ENCODE data around the gene LIX1L. TPM values are rescaled to one million over a fixed set of nuclear protein-coding genes. Genes with fewer than 3 reads are reported as not detected.

The LIX1L gene
- total and polyA plus RNA-seq, 5 donors from 2014 or later = 21.7 to 36.2 (median 26.1) TPM

- Histone ChIP-seq H3K27me3 (ENCODE audit: control insufficient read depth, insufficient read depth, low read length) (no peaks in the 10 kb centered on the region), H3K36me3 (ENCODE audit: control insufficient read depth, insufficient read depth, low read length) (peaks cover 42% of the 10 kb centered on the region), H3K9me3 (ENCODE audit: control insufficient read depth in 2 of 2, low read length in 2 of 2) (no peaks in the 10 kb centered on the region), H3K4me3 (ENCODE audit: low read depth, low read length) (peak overlapping the region; percentile 97), H3K4me1 (ENCODE audit: control insufficient read depth, insufficient read depth, low read length, poor library complexity, severe bottlenecking) (peaks cover 75% of the 10 kb centered on the region), H3K27ac (ENCODE audit: insufficient read depth, low read length, poor library complexity, severe bottlenecking) (peak overlapping the region; percentile 93)
- DNase-seq (peak in 1 of 3 donors; percentile 48), ATAC-seq (ENCODE audit: low read depth in 2 of 2) (no peak)
- H3K4me3 Mint-ChIP-seq = peak overlapping the region; percentile 90 to 100 (median 98)
- H3K9me3 Mint-ChIP-seq = peaks cover 0 to 10% (median 0%) of the 10 kb centered on the region in 7 donors
- H3K36me3 Mint-ChIP-seq = peaks cover 49% of the 10 kb centered on the region
- peak overlapping the region; percentile 96 to 100 (median 98) for H3K27ac Mint-ChIP-seq
- H3K27me3 Mint-ChIP-seq = no peaks in the 10 kb centered on the region
- H3K4me1 Mint-ChIP-seq = peaks cover 6 to 62% (median 48%) of the 10 kb centered on the region in 4 donors
Measured at GRCh38 chr1:145995964-145996432, 38.2 kb upstream of the LIX1L start.

GRCh38 chr1:145995148-145995881 is 37.5 kb upstream of the LIX1L start:
- Mint-ChIP-seq H3K36me3 (peaks cover 49% of the 10 kb centered on the region), H3K9me3 (peaks cover 0 to 10% (median 1%) of the 10 kb centered on the region in 7 donors), H3K4me3 (peak overlapping the region; percentile 90 to 100 (median 98)), H3K27me3 (no peaks in the 10 kb centered on the region), H3K4me1 (peaks cover 6 to 65% (median 52%) of the 10 kb centered on the region in 4 donors), H3K27ac (peak overlapping the region; percentile 96 to 100 (median 98))
- no peak for ATAC-seq (ENCODE audit: low read depth in 2 of 2)
- DNase-seq = peak in 1 of 3 donors; percentile 54
- peak overlapping the region; percentile 97 for H3K4me3 ChIP-seq (ENCODE audit: low read depth, low read length)
- peaks cover 72% of the 10 kb centered on the region for H3K4me1 ChIP-seq (ENCODE audit: control insufficient read depth, insufficient read depth, low read length, poor library complexity, severe bottlenecking)
- no peaks in the 10 kb centered on the region for H3K9me3 ChIP-seq (ENCODE audit: control insufficient read depth in 2 of 2, low read length in 2 of 2)
- peak overlapping the region; percentile 93 for H3K27ac ChIP-seq (ENCODE audit: insufficient read depth, low read length, poor library complexity, severe bottlenecking)
- H3K36me3 ChIP-seq (ENCODE audit: control insufficient read depth, insufficient read depth, low read length) = peaks cover 42% of the 10 kb centered on the region
- H3K27me3 ChIP-seq (ENCODE audit: control insufficient read depth, insufficient read depth, low read length) = no peaks in the 10 kb centered on the region

- DNase-seq = peak in 2 of 3 donors; percentile 25 to 50
- Mint-ChIP-seq H3K9me3 (peaks cover 0 to 10% (median 1%) of the 10 kb centered on the region in 7 donors), H3K36me3 (peaks cover 49% of the 10 kb centered on the region), H3K27me3 (no peaks in the 10 kb centered on the region), H3K27ac (peak overlapping the region; percentile 90 to 100 (median 96)), H3K4me3 (peak overlapping the region; percentile 90 to 100 (median 98)), H3K4me1 (peaks cover 6 to 63% (median 48%) of the 10 kb centered on the region in 4 donors)
- no peak for ATAC-seq (ENCODE audit: low read depth in 2 of 2)
- Histone ChIP-seq H3K27me3 (ENCODE audit: control insufficient read depth, insufficient read depth, low read length) (no peaks in the 10 kb centered on the region), H3K27ac (ENCODE audit: insufficient read depth, low read length, poor library complexity, severe bottlenecking) (peak overlapping the region; percentile 93), H3K9me3 (ENCODE audit: control insufficient read depth in 2 of 2, low read length in 2 of 2) (no peaks in the 10 kb centered on the region), H3K4me3 (ENCODE audit: low read depth, low read length) (peak overlapping the region; percentile 97), H3K36me3 (ENCODE audit: control insufficient read depth, insufficient read depth, low read length) (peaks cover 42% of the 10 kb centered on the region), H3K4me1 (ENCODE audit: control insufficient read depth, insufficient read depth, low read length, poor library complexity, severe bottlenecking) (peaks cover 64% of the 10 kb centered on the region)
Measured at GRCh38 chr1:145994391-145995120, 36.7 kb upstream of the LIX1L start.

GRCh38 chr1:145993618-145994390 is 36.0 kb upstream of the LIX1L start:
- no peak for DNase-seq

GRCh38 chr1:145992958-145993617 is 35.3 kb upstream of the LIX1L start:
- peaks cover 50% of the 10 kb centered on the region for H3K4me1 ChIP-seq (ENCODE audit: control insufficient read depth, insufficient read depth, low read length, poor library complexity, severe bottlenecking)
- no peaks in the 10 kb centered on the region for H3K27me3 ChIP-seq (ENCODE audit: control insufficient read depth, insufficient read depth, low read length)
- Mint-ChIP-seq H3K9me3 (peaks cover 0 to 10% (median 1%) of the 10 kb centered on the region in 7 donors), H3K27me3 (no peaks in the 10 kb centered on the region), H3K27ac (peak overlapping the region; percentile 96 to 100 (median 97)), H3K4me3 (peak overlapping the region; percentile 90 to 100 (median 98)), H3K36me3 (peaks cover 49% of the 10 kb centered on the region), H3K4me1 (peaks cover 14 to 61% (median 46%) of the 10 kb centered on the region in 4 donors)
- DNase-seq = no peak
- peaks cover 42% of the 10 kb centered on the region for H3K36me3 ChIP-seq (ENCODE audit: control insufficient read depth, insufficient read depth, low read length)
- no peaks in the 10 kb centered on the region for H3K9me3 ChIP-seq (ENCODE audit: control insufficient read depth in 2 of 2, low read length in 2 of 2)
- ATAC-seq (ENCODE audit: low read depth in 2 of 2) = no peak
- peak overlapping the region; percentile 97 for H3K4me3 ChIP-seq (ENCODE audit: low read depth, low read length)
- peak overlapping the region; percentile 93 for H3K27ac ChIP-seq (ENCODE audit: insufficient read depth, low read length, poor library complexity, severe bottlenecking)

More at GRCh38 chr1:145993618-145994390, 36.0 kb upstream of the LIX1L start:
- peak overlapping the region; percentile 90 to 100 (median 98) for H3K4me3 Mint-ChIP-seq
- peaks cover 9 to 62% (median 46%) of the 10 kb centered on the region in 4 donors for H3K4me1 Mint-ChIP-seq
- no peaks in the 10 kb centered on the region for H3K27me3 Mint-ChIP-seq
- H3K4me1 ChIP-seq (ENCODE audit: control insufficient read depth, insufficient read depth, low read length, poor library complexity, severe bottlenecking) = peaks cover 57% of the 10 kb centered on the region
- ATAC-seq (ENCODE audit: low read depth in 2 of 2) = no peak
- no peaks in the 10 kb centered on the region for H3K9me3 ChIP-seq (ENCODE audit: control insufficient read depth in 2 of 2, low read length in 2 of 2)
- H3K27ac ChIP-seq (ENCODE audit: insufficient read depth, low read length, poor library complexity, severe bottlenecking) = peak overlapping the region; percentile 93
- peak overlapping the region; percentile 97 for H3K4me3 ChIP-seq (ENCODE audit: low read depth, low read length)
- H3K36me3 Mint-ChIP-seq = peaks cover 49% of the 10 kb centered on the region
- peaks cover 0 to 10% (median 1%) of the 10 kb centered on the region in 7 donors for H3K9me3 Mint-ChIP-seq
- peaks cover 42% of the 10 kb centered on the region for H3K36me3 ChIP-seq (ENCODE audit: control insufficient read depth, insufficient read depth, low read length)
- H3K27ac Mint-ChIP-seq = peak overlapping the region; percentile 96 to 100 (median 97)
- H3K27me3 ChIP-seq (ENCODE audit: control insufficient read depth, insufficient read depth, low read length) = no peaks in the 10 kb centered on the region

GRCh38 chr1:145992502-145992936 is 34.7 kb upstream of the LIX1L start:
- H3K4me3 Mint-ChIP-seq = peak overlapping the region; percentile 90 to 100 (median 98)
- H3K27me3 ChIP-seq (ENCODE audit: control insufficient read depth, insufficient read depth, low read length) = no peaks in the 10 kb centered on the region
- ATAC-seq (ENCODE audit: low read depth in 2 of 2) (no peak), DNase-seq (peak in 1 of 3 donors; percentile 22)
- peaks cover 18 to 61% (median 48%) of the 10 kb centered on the region in 4 donors for H3K4me1 Mint-ChIP-seq
- no peaks in the 10 kb centered on the region for H3K27me3 Mint-ChIP-seq
- H3K9me3 Mint-ChIP-seq = peaks cover 0 to 10% (median 1%) of the 10 kb centered on the region in 7 donors
- H3K4me3 ChIP-seq (ENCODE audit: low read depth, low read length) = peak overlapping the region; percentile 97
- H3K36me3 Mint-ChIP-seq = peaks cover 49% of the 10 kb centered on the region
- peak overlapping the region; percentile 83 to 96 (median 85) for H3K27ac Mint-ChIP-seq
- peaks cover 50% of the 10 kb centered on the region for H3K4me1 ChIP-seq (ENCODE audit: control insufficient read depth, insufficient read depth, low read length, poor library complexity, severe bottlenecking)
- H3K27ac ChIP-seq (ENCODE audit: insufficient read depth, low read length, poor library complexity, severe bottlenecking) = peak overlapping the region; percentile 93
- H3K9me3 ChIP-seq (ENCODE audit: control insufficient read depth in 2 of 2, low read length in 2 of 2) = no peaks in the 10 kb centered on the region
- H3K36me3 ChIP-seq (ENCODE audit: control insufficient read depth, insufficient read depth, low read length) = peaks cover 42% of the 10 kb centered on the region
